ENCODE data around the gene C1QTNF8.

Gene C1QTNF8

DNA sequence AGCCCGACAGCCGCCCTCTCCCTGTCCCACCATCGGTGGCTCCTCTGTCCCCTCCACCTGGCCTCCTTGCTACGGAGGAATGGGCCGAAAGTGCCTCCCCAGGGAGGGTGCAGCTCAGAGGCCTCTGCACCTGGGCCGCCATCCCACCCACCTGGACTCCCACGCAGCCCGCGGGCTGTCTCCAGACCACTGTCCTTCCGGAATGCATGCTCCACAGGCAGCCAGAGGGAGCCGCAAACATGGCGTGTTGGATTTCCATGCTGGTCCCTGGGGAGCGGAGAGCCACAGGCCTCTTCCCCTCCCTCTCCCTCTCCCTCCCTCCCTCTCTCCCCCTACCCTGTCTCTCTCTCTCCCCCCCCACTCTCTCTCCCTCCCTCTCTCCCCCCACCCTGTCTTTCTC is 20.5 kb downstream of the C1QTNF8 start:
- DNase-seq, result no peak

- no peak for DNase-seq
These were observed 21.7 kb downstream of the C1QTNF8 start for GRCh38 chr16:1074379-1074649.

- no peak for DNase-seq
These were observed 22.3 kb downstream of the C1QTNF8 start for GRCh38 chr16:1073566-1074378.

- no peak for DNase-seq
These were observed 22.8 kb downstream of the C1QTNF8 start for GRCh38 chr16:1073262-1073558.

- no peak for DNase-seq
These were observed 23.4 kb downstream of the C1QTNF8 start, which contains the start of gene SSTR5 for GRCh38 chr16:1072526-1073261. Gene SSTR5, plus strand, starts transcription at chr16:1072747. Its CDS starts 6,122 bp downstream, at chr16:1078869.

GRCh38 chr16:1071561-1072225 is 24.4 kb downstream of the C1QTNF8 start:
- no peak for DNase-seq

DNA sequence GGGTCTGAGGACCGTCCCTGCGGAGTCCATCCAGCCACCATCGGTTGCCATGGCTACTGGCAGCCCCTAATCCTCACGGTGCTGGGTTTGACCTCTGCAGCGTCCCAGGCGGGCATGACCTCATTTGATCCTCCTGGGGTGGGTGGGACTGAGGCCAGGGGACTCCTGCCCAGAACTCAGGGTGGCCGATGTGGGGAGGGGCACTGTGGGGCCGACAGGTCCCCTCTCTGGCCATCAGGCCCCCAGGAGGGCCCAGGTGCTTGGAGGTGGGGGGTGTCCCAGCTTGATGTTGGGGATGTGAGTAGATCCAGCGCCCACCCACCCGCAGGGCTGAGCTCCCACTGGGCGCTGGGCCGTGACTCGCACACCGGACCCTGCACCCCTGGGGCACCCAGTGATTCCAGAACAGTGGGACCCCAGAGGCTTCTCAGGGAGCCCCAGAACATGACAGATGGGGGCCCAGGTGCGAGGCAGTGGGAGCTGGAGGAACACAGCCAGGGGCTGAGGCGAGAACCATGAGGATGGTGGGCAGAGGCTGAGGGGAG is 25.1 kb downstream of the C1QTNF8 start:
- DNase-seq, result no peak

GRCh38 chr16:1070084-1070863 is 25.8 kb downstream of the C1QTNF8 start:
- no peak for DNase-seq

GRCh38 chr16:1069154-1069553 is 26.9 kb downstream of the C1QTNF8 start:
- no peak for DNase-seq

GRCh38 chr16:1068451-1068850 is 27.6 kb downstream of the C1QTNF8 start:
- no peak for DNase-seq

DNA sequence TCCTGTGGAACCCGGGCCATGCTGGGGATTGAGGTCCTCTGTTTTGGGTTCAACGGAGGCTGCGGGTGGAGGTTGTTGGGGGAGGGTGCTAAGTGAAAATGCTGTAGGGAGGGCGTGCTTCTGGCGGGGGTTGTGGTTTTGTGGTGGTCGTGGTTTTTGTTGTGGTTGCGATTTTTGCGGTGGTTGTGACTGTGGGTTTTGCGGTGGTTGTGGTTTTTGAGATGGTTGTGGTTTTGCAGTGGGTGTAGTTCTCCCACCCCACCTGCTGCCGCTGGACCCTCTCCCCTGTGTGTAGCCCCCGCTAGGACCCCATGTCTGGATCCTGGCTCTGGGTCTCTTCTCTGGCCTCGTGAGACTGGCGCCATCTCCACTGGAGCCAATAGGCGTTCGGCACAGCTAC is 28.4 kb downstream of the C1QTNF8 start:
- DNase-seq, result no peak

GRCh38 chr16:1066584-1067172 is 29.4 kb downstream of the C1QTNF8 start:
- no peak for DNase-seq

DNA sequence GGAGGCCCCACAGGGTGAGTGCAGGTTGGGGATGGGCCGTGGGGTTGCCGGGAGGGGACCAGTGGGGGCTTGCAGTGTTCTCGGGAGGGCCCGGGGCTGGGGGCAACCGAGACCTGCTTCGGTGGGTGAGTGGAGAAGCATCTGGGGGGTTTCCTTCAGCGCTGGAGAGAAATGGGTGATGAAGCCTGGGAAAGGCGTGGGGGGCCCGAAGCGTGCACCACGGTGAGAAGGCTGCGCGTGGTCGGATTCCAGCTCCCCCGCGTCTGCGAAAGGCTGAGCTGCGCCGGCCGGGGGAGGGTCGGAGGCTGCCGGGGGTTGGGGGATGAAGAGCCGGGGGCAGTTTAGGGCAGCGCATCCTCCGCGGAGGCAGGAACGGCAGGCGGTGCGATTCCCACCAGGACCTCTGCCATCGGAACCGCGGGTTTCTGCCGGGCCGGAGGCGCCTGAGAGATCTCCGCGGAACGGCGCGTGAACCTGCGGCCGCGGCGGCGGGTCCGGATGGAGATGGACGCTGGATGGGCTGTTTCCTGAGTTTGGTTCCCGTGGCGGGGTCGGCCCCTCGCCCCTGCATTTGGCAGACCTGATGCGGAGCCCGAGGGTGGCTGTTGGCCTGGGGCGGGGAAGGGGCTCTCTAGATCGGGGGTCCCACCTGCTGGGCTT is 30.4 kb downstream of the C1QTNF8 start:
- no peak for DNase-seq

GRCh38 chr16:1063728-1064127 is 32.3 kb downstream of the C1QTNF8 start:
- no peak for DNase-seq

GRCh38 chr16:1062895-1063294 is 33.1 kb downstream of the C1QTNF8 start:
- DNase-seq, result no peak

- DNase-seq, result no peak
These were observed 34.1 kb downstream of the C1QTNF8 start for GRCh38 chr16:1061769-1062505.

DNA sequence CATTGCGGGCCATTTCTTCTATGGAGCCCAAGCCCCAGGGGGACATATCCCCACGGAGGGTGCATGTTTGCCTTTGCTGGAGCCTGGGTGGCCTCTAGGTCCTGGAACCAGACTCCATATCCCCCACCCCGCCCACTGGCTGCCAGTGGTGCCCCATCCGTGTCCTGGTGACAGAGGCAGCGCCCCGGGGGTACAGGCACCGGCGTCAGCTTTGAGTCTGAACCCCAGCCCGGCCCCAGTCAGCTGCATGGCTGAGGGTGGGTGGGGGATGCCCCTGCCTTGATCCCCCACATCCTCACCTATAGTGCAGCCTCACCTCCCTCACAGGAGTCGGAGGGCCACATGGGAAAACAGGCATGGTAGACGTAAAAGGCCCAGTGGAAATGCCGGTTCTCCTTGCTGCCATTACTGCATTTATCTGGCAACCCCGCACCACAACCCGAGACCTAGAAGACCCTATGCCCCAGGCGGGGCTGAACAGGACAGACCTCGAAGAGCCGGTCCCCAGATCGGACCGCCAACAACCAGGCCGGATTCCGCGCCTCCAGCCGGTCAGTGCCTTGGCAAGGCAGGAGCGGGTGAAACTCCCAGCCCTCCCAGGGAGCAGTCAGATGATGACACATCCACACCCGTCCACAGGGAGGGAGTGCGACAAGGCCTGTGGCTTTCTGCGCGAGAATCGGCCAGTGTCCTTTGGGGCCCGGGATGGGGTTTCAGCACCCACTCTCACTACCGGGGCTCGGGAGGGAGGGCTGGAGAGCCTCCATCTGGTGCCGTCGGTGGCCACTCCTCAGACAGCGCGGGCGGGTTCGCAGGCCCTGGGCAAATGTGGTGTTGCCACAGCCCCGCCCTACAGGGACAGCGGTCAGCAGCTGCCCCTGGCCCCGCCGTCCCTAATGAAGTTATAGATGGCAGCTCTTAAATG is 35.4 kb downstream of the C1QTNF8 start:
- DNase-seq, result no peak

DNA sequence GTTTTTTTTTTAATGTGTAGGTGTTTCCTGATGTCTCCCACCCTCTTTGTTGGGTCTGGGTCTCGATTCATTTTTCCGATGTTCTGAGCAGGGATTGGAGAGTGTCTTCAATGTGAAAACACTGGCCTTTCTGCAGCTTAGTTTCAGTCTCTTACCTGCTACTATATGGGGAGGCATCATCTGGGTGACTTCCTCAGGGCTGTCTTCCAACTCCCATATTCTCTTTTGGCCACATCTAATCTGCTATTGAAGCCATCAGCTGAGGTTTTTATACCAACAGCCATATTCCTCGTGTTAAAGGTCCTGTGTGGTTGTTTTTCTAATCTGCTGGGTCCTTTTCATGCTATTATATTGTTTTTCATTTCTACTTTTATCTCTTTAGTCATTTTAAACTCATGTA is 36.7 kb downstream of the C1QTNF8 start:
- no peak for DNase-seq

DNA sequence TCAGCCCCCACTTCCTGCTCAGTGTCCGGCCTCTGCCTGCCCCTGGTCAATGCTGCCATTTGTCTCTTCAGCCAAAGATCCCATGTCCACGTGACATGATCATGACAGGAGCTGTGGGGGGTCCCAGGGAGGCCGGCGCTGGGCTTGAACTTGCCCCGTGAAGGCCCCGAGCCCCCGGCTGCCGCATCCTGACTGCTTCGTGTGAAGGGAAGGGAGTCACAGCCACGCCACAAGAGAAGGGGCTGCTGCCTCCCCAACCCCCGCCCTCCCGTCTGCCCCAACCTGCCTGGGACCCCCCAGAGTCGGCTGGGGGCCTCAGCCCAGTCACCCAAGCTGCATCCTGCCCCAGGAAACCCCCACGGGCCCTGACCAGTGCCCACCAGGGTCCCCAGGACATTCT is 37.8 kb downstream of the C1QTNF8 start:
- DNase-seq, result no peak
